T-helper 22 cell (primary cell): ENCODE results near the gene CALY.
A peak's percentile ranks its signal among the peaks of the same experiment; 100 is the strongest.
"Not testable (repeated sequence)": the region's sequence is repeated elsewhere in the genome, so short reads cannot be mapped to it uniquely, and the experiment has no call there.

ENCODE experiments used
- DNase-seq: peaks from one replicate; pipeline ENCODE4 v3.0.0-alpha.2; 2020; ENCODE audit warnings: low read depth

CALY gene

GRCh38 chr10:133329491-133330202 is 7.0 kb downstream of the CALY start:
- peak; percentile 60 for DNase-seq

- DNase-seq: no peak
Measured at GRCh38 chr10:133328358-133329343, 8.0 kb downstream of the CALY start.

- DNase-seq: no peak
Measured at GRCh38 chr10:133327651-133328357, 8.9 kb downstream of the CALY start.

- DNase-seq: no peak
Measured at GRCh38 chr10:133326745-133327650, 9.7 kb downstream of the CALY start.

- no peak for DNase-seq
Measured at GRCh38 chr10:133326223-133326551, 10.5 kb downstream of the CALY start.

GRCh38 chr10:133325440-133326222 is 11.1 kb downstream of the CALY start:
- no peak for DNase-seq

GRCh38 chr10:133324857-133325260 is 11.8 kb downstream of the CALY start:
- DNase-seq: no peak

- peak; percentile 48 for DNase-seq
Measured at GRCh38 chr10:133324198-133324792, 12.4 kb downstream of the CALY start.

- not testable (repeated sequence) for DNase-seq
Measured at GRCh38 chr10:133322064-133322709, 14.5 kb downstream of the CALY start.

GRCh38 chr10:133320852-133321422 is 15.8 kb downstream of the CALY start:
- not testable (repeated sequence) for DNase-seq

- peak; percentile 49 for DNase-seq
Measured at GRCh38 chr10:133318494-133319127, 18.1 kb downstream of the CALY start.

GRCh38 chr10:133316732-133317131 is 20.0 kb downstream of the CALY start:
- no peak for DNase-seq

GRCh38 chr10:133316266-133316665 is 20.4 kb downstream of the CALY start:
- DNase-seq: no peak

- DNase-seq: no peak
Measured at GRCh38 chr10:133315847-133316246, 20.8 kb downstream of the CALY start.

- no peak for DNase-seq
Measured at GRCh38 chr10:133314911-133315310, 21.8 kb downstream of the CALY start.

- no peak for DNase-seq
Measured at GRCh38 chr10:133313192-133313591, 23.5 kb downstream of the CALY start.

- no peak for DNase-seq
Measured at GRCh38 chr10:133312769-133313145, 23.9 kb downstream of the CALY start.

- DNase-seq: no peak
Measured at GRCh38 chr10:133312016-133312768, 24.5 kb downstream of the CALY start.
